Measurements from ENCODE around the gene DNAJB1. TPM values are rescaled to one million over a fixed set of nuclear protein-coding genes. Genes with fewer than 3 reads are reported as not detected.

DNAJB1 gene
- total and polyA plus RNA-seq, 2 of the 13 experiments (the other 11 are each of a cell fraction or from before 2014, with no cell fraction given): 87.5 to 97.3 TPM

- Histone ChIP-seq H3K9ac (ENCODE audit: insufficient read depth, low read depth, low read length) (no peak within 1 kb of the TSS; the same call in 1 of the 2 replicates), H3K4me2 (ENCODE audit: low read depth, low read length) (peak within 1 kb of the TSS; percentile 72), H3K4me1 (ENCODE audit: insufficient read depth, low read length) (peaks cover 20% of the 10 kb centered on the region), H3K36me3 (replicated peaks in 1 of 2; ENCODE audit: control insufficient read depth in 1 of 2, insufficient read depth in 2 of 2, low read length in 2 of 2) (peaks cover 2 to 7% of the 10 kb centered on the region in 2 experiments; a peak in 2 of 5 replicates), H2AFZ (ENCODE audit: low read length) (no peak within 1 kb of the TSS), H3K9me3 (ENCODE audit: low read length) (no peaks in the 10 kb centered on the region), H3K27me3 (ENCODE audit: control insufficient read depth in 1 of 2, insufficient read depth in 2 of 2, low read length in 2 of 2) (no peaks in the 10 kb centered on the region; a peak in 1 of 5 replicates), H3K27ac (ENCODE audit: extremely low read length, insufficient read depth, low read length) (no peak within 1 kb of the TSS), H4K20me1 (ENCODE audit: insufficient read depth, low read length) (no peaks in the 10 kb centered on the region), H3K4me3 (replicated peaks in 1 of 3; ENCODE audit: insufficient read depth in 1 of 3, low read depth in 2 of 3, low read length in 3 of 3) (peak within 1 kb of the TSS in 2 of 3 experiments; percentile 28 to 58; a peak in 3 of 6 replicates), H3K79me2 (ENCODE audit: insufficient read depth, low read length) (no peaks in the 10 kb centered on the region)
- ATAC-seq (peak; percentile 66), DNase-seq (ENCODE audit: low spot score) (no peak), FAIRE-seq (no peak)
- 63% methylated on average over 4 of the region's 33 CpGs for WGBS (ENCODE audit: low lambda C conversion rate)
- ChIA-PET POLR2A (no interaction called here), CTCF (ENCODE audit: low intra/inter-chr PET ratio, low total read pairs) (interaction anchor here (0.7 kb wide), 1 partner anchor 79 kb away, joined by 3 read pairs; no protein-coding TSS in a partner anchor)
- no TSS peak for BruUV-seq (replicated peaks)
- in situ Hi-C loops (cut with HindIII; ENCODE audit: extremely low pct_ligation_motif_present, low pct_unique_long_range_greater_than_20kb): no loop called here
- intact Hi-C loops (cut with micrococcal nuclease; ENCODE audit: unreplicated experiment): no loop called here
- TF ChIP-seq ZNF263 (CRISPR knock-in tag; IDR thresholded peaks at IDR 0.05) (peak; percentile 44; the same call in 1 of the 2 replicates), ZNF768 (CRISPR knock-in tag; IDR thresholded peaks at IDR 0.05) (0 out of 2 replicates have a peak, but pooled peaks have one; percentile 27), ZGPAT (CRISPR knock-in tag; IDR thresholded peaks at IDR 0.05) (peak; percentile 23; the same call in 1 of the 2 replicates), SKIL (CRISPR knock-in tag; IDR thresholded peaks at IDR 0.05; ENCODE audit: borderline replicate concordance) (no peak), ELF1 (CRISPR knock-in tag; IDR thresholded peaks at IDR 0.05) (0 out of 2 replicates have a peak, but pooled peaks have one; percentile 35), TFDP2 (CRISPR knock-in tag; IDR thresholded peaks at IDR 0.05) (no peak), ZNF276 (CRISPR knock-in tag; IDR thresholded peaks at IDR 0.05; ENCODE audit: low read depth) (no peak), ZNF660 (CRISPR knock-in tag; IDR thresholded peaks at IDR 0.05; ENCODE audit: borderline replicate concordance, low read depth) (no peak), ZNF343 (CRISPR knock-in tag; IDR thresholded peaks at IDR 0.05) (0 out of 2 replicates have a peak, but pooled peaks have one; percentile 27), ZNF432 (CRISPR knock-in tag; IDR thresholded peaks at IDR 0.05; ENCODE audit: borderline replicate concordance) (no peak), ZBTB33 (CRISPR knock-in tag; IDR thresholded peaks at IDR 0.05) (peak; percentile 73), AGO1 (IDR thresholded peaks at IDR 0.05; ENCODE audit: low read depth, low read length, poor library complexity, severe bottlenecking) (peak; percentile 46), ERF (CRISPR knock-in tag; IDR thresholded peaks at IDR 0.05) (no peak)
These were observed 42.7 kb downstream of the DNAJB1 start, which contains the start of gene PTGER1 for GRCh38 chr19:14475251-14476073. Gene PTGER1 (minus strand): TSS chr19:14475354. CDS start chr19:14474320, 1,034 bp downstream.
